Measurements from ENCODE around the gene ZBTB17.

DNA sequence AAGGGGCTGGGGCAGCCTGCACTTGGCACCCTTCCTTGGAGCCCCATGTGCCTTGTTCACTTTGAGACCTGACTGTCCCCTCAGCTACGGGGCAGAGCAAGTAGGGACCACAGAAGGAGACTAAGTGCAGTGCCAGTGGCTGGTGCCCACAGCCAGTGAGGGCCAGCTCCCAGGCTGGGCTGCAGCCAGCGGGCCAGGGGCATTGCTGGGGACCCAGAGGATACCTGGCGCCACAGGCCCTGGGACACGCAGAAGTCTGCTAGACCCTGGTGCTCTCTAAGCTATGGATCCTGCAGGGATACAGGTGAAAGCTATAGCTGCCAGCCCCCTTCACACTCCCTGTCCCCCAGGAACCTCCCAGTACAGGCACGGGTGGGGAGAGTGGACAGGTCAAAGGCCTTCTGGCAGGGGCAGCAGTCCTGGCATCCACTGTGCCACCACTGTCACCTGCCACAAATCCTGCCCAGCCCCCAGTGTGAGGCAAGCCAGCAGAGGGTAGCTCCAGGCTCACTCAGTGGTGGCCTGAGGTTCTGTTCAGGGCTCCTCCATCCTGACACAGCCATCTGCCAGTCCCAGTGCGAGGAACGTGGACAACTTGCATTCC lies 47.3 kb upstream of the ZBTB17 start:
- TF ChIP-seq, protein P1, sequence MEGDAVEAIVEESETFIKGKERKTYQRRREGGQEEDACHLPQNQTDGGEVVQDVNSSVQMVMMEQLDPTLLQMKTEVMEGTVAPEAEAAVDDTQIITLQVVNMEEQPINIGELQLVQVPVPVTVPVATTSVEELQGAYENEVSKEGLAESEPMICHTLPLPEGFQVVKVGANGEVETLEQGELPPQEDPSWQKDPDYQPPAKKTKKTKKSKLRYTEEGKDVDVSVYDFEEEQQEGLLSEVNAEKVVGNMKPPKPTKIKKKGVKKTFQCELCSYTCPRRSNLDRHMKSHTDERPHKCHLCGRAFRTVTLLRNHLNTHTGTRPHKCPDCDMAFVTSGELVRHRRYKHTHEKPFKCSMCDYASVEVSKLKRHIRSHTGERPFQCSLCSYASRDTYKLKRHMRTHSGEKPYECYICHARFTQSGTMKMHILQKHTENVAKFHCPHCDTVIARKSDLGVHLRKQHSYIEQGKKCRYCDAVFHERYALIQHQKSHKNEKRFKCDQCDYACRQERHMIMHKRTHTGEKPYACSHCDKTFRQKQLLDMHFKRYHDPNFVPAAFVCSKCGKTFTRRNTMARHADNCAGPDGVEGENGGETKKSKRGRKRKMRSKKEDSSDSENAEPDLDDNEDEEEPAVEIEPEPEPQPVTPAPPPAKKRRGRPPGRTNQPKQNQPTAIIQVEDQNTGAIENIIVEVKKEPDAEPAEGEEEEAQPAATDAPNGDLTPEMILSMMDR (IDR thresholded peaks at IDR 0.05; ENCODE audit: borderline replicate concordance, extremely low read depth, low read length, poor library complexity, severe bottlenecking): no peak
- no peak for TF ChIP-seq EZH2 (IDR thresholded peaks at IDR 0.05; ENCODE audit: borderline replicate concordance, low read depth, low read length, severe bottlenecking)
